ENCODE results near the gene CORO2B.

Gene CORO2B

GRCh38 chr15:68580026-68580882 lies 1.5 kb downstream of the CORO2B start:
- H3K27me3 ChIP-seq (ENCODE audit: control insufficient read depth in 1 of 2, insufficient read depth in 2 of 2, low read length in 2 of 2) = peaks cover 8 to 36% of the 10 kb centered on the region in 2 donors
- no peak overlapping the region for H3K9ac ChIP-seq (ENCODE audit: low read length)
- no peak overlapping the region for H3K4me3 ChIP-seq (ENCODE audit: low read depth in 1 of 2, low read length in 2 of 2)
- no peaks in the 10 kb centered on the region for H3K36me3 ChIP-seq (ENCODE audit: insufficient read depth, low read length)
- H3K4me1 ChIP-seq (ENCODE audit: insufficient read depth, low read length) = peaks cover 16% of the 10 kb centered on the region
- no peak overlapping the region for H3K27ac ChIP-seq (ENCODE audit: low read depth, low read length)
- peaks cover 3% of the 10 kb centered on the region for H3K9me3 ChIP-seq (ENCODE audit: low read length)

- peaks cover 16% of the 10 kb centered on the region for H3K4me1 ChIP-seq (ENCODE audit: insufficient read depth, low read length)
- no peak overlapping the region for H3K9ac ChIP-seq (ENCODE audit: low read length)
- no peak overlapping the region for H3K4me3 ChIP-seq (ENCODE audit: low read depth in 1 of 2, low read length in 2 of 2)
- H3K27ac ChIP-seq (ENCODE audit: low read depth, low read length) = no peak overlapping the region
- no peaks in the 10 kb centered on the region for H3K36me3 ChIP-seq (ENCODE audit: insufficient read depth, low read length)
- peaks cover 3% of the 10 kb centered on the region for H3K9me3 ChIP-seq (ENCODE audit: low read length)
- peaks cover 8 to 34% of the 10 kb centered on the region in 2 donors for H3K27me3 ChIP-seq (ENCODE audit: control insufficient read depth in 1 of 2, insufficient read depth in 2 of 2, low read length in 2 of 2)
Measured at GRCh38 chr15:68580883-68581155, 2.0 kb downstream of the CORO2B start.

GRCh38 chr15:68581725-68582124 lies 2.9 kb downstream of the CORO2B start:
- Histone ChIP-seq H3K27ac (ENCODE audit: low read depth, low read length) (no peak overlapping the region), H3K27me3 (ENCODE audit: control insufficient read depth in 1 of 2, insufficient read depth in 2 of 2, low read length in 2 of 2) (peaks cover 8 to 27% of the 10 kb centered on the region in 2 donors), H3K9ac (ENCODE audit: low read length) (no peak overlapping the region), H3K36me3 (ENCODE audit: insufficient read depth, low read length) (no peaks in the 10 kb centered on the region), H3K4me3 (ENCODE audit: low read depth in 1 of 2, low read length in 2 of 2) (no peak overlapping the region), H3K4me1 (ENCODE audit: insufficient read depth, low read length) (peaks cover 16% of the 10 kb centered on the region), H3K9me3 (ENCODE audit: low read length) (peaks cover 3% of the 10 kb centered on the region)

- H3K9ac ChIP-seq (ENCODE audit: low read length) = no peak overlapping the region
- peaks cover 3% of the 10 kb centered on the region for H3K9me3 ChIP-seq (ENCODE audit: low read length)
- H3K27ac ChIP-seq (ENCODE audit: low read depth, low read length) = no peak overlapping the region
- no peak overlapping the region for H3K4me3 ChIP-seq (ENCODE audit: low read depth in 1 of 2, low read length in 2 of 2)
- no peaks in the 10 kb centered on the region for H3K36me3 ChIP-seq (ENCODE audit: insufficient read depth, low read length)
- peaks cover 8 to 22% of the 10 kb centered on the region in 2 donors for H3K27me3 ChIP-seq (ENCODE audit: control insufficient read depth in 1 of 2, insufficient read depth in 2 of 2, low read length in 2 of 2)
- peaks cover 16% of the 10 kb centered on the region for H3K4me1 ChIP-seq (ENCODE audit: insufficient read depth, low read length)
Measured at GRCh38 chr15:68582236-68582635, 3.4 kb downstream of the CORO2B start.

- H3K4me1 ChIP-seq (ENCODE audit: insufficient read depth, low read length) = peaks cover 13% of the 10 kb centered on the region
- no peak overlapping the region for H3K27ac ChIP-seq (ENCODE audit: low read depth, low read length)
- H3K4me3 ChIP-seq (ENCODE audit: low read depth in 1 of 2, low read length in 2 of 2) = no peak overlapping the region
- no peaks in the 10 kb centered on the region for H3K36me3 ChIP-seq (ENCODE audit: insufficient read depth, low read length)
- H3K9me3 ChIP-seq (ENCODE audit: low read length) = peaks cover 2% of the 10 kb centered on the region
- H3K9ac ChIP-seq (ENCODE audit: low read length) = no peak overlapping the region
- H3K27me3 ChIP-seq (ENCODE audit: control insufficient read depth in 1 of 2, insufficient read depth in 2 of 2, low read length in 2 of 2) = peaks cover 3 to 16% of the 10 kb centered on the region in 2 donors
Measured at GRCh38 chr15:68582864-68583263, 4.1 kb downstream of the CORO2B start.

GRCh38 chr15:68583321-68583720 lies 4.5 kb downstream of the CORO2B start:
- Histone ChIP-seq H3K36me3 (ENCODE audit: insufficient read depth, low read length) (no peaks in the 10 kb centered on the region), H3K27ac (ENCODE audit: low read depth, low read length) (no peak overlapping the region), H3K9ac (ENCODE audit: low read length) (no peak overlapping the region), H3K4me1 (ENCODE audit: insufficient read depth, low read length) (peaks cover 10% of the 10 kb centered on the region), H3K27me3 (ENCODE audit: control insufficient read depth in 1 of 2, insufficient read depth in 2 of 2, low read length in 2 of 2) (peaks cover 0 to 11% of the 10 kb centered on the region in 2 donors), H3K9me3 (ENCODE audit: low read length) (no peaks in the 10 kb centered on the region), H3K4me3 (ENCODE audit: low read depth in 1 of 2, low read length in 2 of 2) (no peak overlapping the region)

GRCh38 chr15:68583936-68584755 lies 5.4 kb downstream of the CORO2B start:
- Histone ChIP-seq H3K4me3 (ENCODE audit: low read depth in 1 of 2, low read length in 2 of 2) (no peak overlapping the region), H3K36me3 (ENCODE audit: insufficient read depth, low read length) (no peaks in the 10 kb centered on the region), H3K27me3 (ENCODE audit: control insufficient read depth in 1 of 2, insufficient read depth in 2 of 2, low read length in 2 of 2) (peaks cover 0 to 7% of the 10 kb centered on the region in 2 donors), H3K4me1 (ENCODE audit: insufficient read depth, low read length) (peaks cover 10% of the 10 kb centered on the region), H3K9me3 (ENCODE audit: low read length) (no peaks in the 10 kb centered on the region), H3K27ac (ENCODE audit: low read depth, low read length) (no peak overlapping the region), H3K9ac (ENCODE audit: low read length) (no peak overlapping the region)

- H3K27ac ChIP-seq (ENCODE audit: low read depth, low read length) = no peak overlapping the region
- no peak overlapping the region for H3K9ac ChIP-seq (ENCODE audit: low read length)
- H3K9me3 ChIP-seq (ENCODE audit: low read length) = no peaks in the 10 kb centered on the region
- peaks cover 11% of the 10 kb centered on the region for H3K4me1 ChIP-seq (ENCODE audit: insufficient read depth, low read length)
- H3K4me3 ChIP-seq (ENCODE audit: low read depth in 1 of 2, low read length in 2 of 2) = no peak overlapping the region
- H3K27me3 ChIP-seq (ENCODE audit: control insufficient read depth in 1 of 2, insufficient read depth in 2 of 2, low read length in 2 of 2) = no peaks in the 10 kb centered on the region
- H3K36me3 ChIP-seq (ENCODE audit: insufficient read depth, low read length) = no peaks in the 10 kb centered on the region
Measured at GRCh38 chr15:68584756-68585573, 6.2 kb downstream of the CORO2B start.

GRCh38 chr15:68585574-68586273 lies 6.9 kb downstream of the CORO2B start:
- Histone ChIP-seq H3K27me3 (ENCODE audit: control insufficient read depth in 1 of 2, insufficient read depth in 2 of 2, low read length in 2 of 2) (no peaks in the 10 kb centered on the region), H3K4me3 (ENCODE audit: low read depth in 1 of 2, low read length in 2 of 2) (no peak overlapping the region), H3K9ac (ENCODE audit: low read length) (no peak overlapping the region), H3K36me3 (ENCODE audit: insufficient read depth, low read length) (no peaks in the 10 kb centered on the region), H3K4me1 (ENCODE audit: insufficient read depth, low read length) (peaks cover 16% of the 10 kb centered on the region), H3K9me3 (ENCODE audit: low read length) (no peaks in the 10 kb centered on the region), H3K27ac (ENCODE audit: low read depth, low read length) (no peak overlapping the region)

- H3K9ac ChIP-seq (ENCODE audit: low read length) = no peak overlapping the region
- H3K4me3 ChIP-seq (ENCODE audit: low read depth in 1 of 2, low read length in 2 of 2) = no peak overlapping the region
- no peaks in the 10 kb centered on the region for H3K36me3 ChIP-seq (ENCODE audit: insufficient read depth, low read length)
- H3K9me3 ChIP-seq (ENCODE audit: low read length) = no peaks in the 10 kb centered on the region
- H3K27me3 ChIP-seq (ENCODE audit: control insufficient read depth in 1 of 2, insufficient read depth in 2 of 2, low read length in 2 of 2) = no peaks in the 10 kb centered on the region
- peaks cover 16% of the 10 kb centered on the region for H3K4me1 ChIP-seq (ENCODE audit: insufficient read depth, low read length)
- no peak overlapping the region for H3K27ac ChIP-seq (ENCODE audit: low read depth, low read length)
Measured at GRCh38 chr15:68586274-68586961, 7.6 kb downstream of the CORO2B start.
